Stimulated activated CD4-positive, alpha-beta T cell treated with anti-CD3 and anti-CD28 coated beads, Interleukin-4, amount 100 ng/mL, for 48 hours (primary cell): ENCODE data around the gene NCEH1.
"Not testable (repeated sequence)": the region's sequence is repeated elsewhere in the genome, so short reads cannot be mapped to it uniquely, and the experiment has no call there.

ENCODE experiments used
- DNase-seq, 2 donors: peaks; one replicate each; pipeline ENCODE4 v3.0.0-alpha.2; 2020; ENCODE audit warnings: low read depth in 2 of 2

The NCEH1 gene

GRCh38 chr3:172675441-172676193, 35.2 kb downstream of the NCEH1 start:
- no peak for DNase-seq

- peak; percentile 56 to 59 for DNase-seq
Observed at GRCh38 chr3:172673210-172673679, 37.6 kb downstream of the NCEH1 start.

- no peak for DNase-seq
Observed at GRCh38 chr3:172669021-172669420, 41.8 kb downstream of the NCEH1 start.

GRCh38 chr3:172666873-172667694, 43.8 kb downstream of the NCEH1 start:
- DNase-seq, result peak; percentile 71 to 80

- DNase-seq, result no peak
Observed at GRCh38 chr3:172666181-172666872, 44.5 kb downstream of the NCEH1 start.

GRCh38 chr3:172665510-172665909, 45.4 kb downstream of the NCEH1 start:
- not testable (repeated sequence) for DNase-seq

GRCh38 chr3:172660421-172660820, 50.4 kb downstream of the NCEH1 start:
- not testable (repeated sequence) for DNase-seq

- no peak for DNase-seq
Observed at GRCh38 chr3:172659246-172660002, 51.4 kb downstream of the NCEH1 start.

- no peak for DNase-seq
Observed at GRCh38 chr3:172658344-172659245, 52.3 kb downstream of the NCEH1 start.

- DNase-seq, result no peak
Observed at GRCh38 chr3:172656602-172657001, 54.3 kb downstream of the NCEH1 start.

- DNase-seq, result no peak
Observed at GRCh38 chr3:172655388-172655787, 55.5 kb downstream of the NCEH1 start.

GRCh38 chr3:172654470-172654869, 56.4 kb downstream of the NCEH1 start:
- no peak for DNase-seq

- no peak for DNase-seq
Observed at GRCh38 chr3:172653004-172653572, 57.8 kb downstream of the NCEH1 start.

- DNase-seq, result no peak
Observed at GRCh38 chr3:172651936-172652625, 58.8 kb downstream of the NCEH1 start.

GRCh38 chr3:172649987-172650386, 60.9 kb downstream of the NCEH1 start:
- no peak for DNase-seq

GRCh38 chr3:172648747-172649146, 62.1 kb downstream of the NCEH1 start:
- DNase-seq, result no peak

- DNase-seq, result no peak
Observed at GRCh38 chr3:172647823-172648222, 63.0 kb downstream of the NCEH1 start.

GRCh38 chr3:172647080-172647479, 63.8 kb downstream of the NCEH1 start:
- DNase-seq, result no peak

GRCh38 chr3:172646439-172647015, 64.3 kb downstream of the NCEH1 start:
- DNase-seq, result no peak
